Raji (cell line): ENCODE results near the gene PRDM2.

Experiments
- POLR2A ChIP-seq: IDR thresholded peaks from 2 replicates; pipeline ENCODE4 v1.6.1; 2011; ENCODE audit warnings: low read depth, low read length, control low read depth; ENCODE audit not compliant: insufficient read depth

PRDM2 gene

GRCh38 chr1:13783551-13783950 is 83.6 kb downstream of the PRDM2 start:
- TF ChIP-seq POLR2A, result no peak

GRCh38 chr1:13784971-13785370 is 85.0 kb downstream of the PRDM2 start:
- no peak for TF ChIP-seq POLR2A

DNA sequence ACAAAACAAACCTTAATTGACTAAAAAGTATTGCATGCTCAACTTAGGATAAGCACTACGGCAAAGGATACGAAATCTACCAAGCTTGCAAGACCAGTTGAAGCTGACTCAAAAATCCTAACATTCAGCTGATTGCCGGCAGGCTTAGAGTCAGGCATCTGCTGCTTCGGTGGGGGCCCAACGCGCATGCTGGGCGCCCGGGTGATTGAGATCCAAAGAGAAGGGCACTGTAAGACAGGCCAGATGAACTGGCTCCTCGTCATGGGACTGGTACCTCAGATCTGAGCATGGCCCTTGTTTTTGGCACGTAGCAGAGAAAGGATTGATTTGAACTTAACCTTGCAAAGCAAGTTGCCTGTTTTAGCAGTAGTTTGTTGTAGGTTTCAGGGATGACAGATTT is 86.6 kb downstream of the PRDM2 start:
- TF ChIP-seq POLR2A, result no peak

DNA sequence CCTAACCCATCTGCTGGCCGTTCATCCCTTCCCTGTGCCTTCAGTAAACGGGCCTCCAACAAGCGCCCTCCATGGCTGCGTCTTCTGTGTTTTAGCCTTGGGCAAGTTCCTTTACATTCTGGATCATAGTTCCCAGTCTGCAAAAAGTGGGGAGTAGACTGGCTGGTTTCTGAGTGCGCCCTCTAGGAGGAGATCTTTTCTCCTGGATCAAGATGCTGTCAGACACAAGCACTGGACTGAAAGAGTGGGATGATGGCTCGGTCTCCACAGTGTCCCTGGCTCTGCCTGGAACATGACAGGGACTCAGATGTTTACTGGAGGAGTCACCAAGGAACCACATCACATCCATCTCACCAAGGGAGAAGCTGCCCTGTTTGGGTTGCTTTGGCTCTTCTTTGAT is 88.8 kb downstream of the PRDM2 start:
- no peak for TF ChIP-seq POLR2A

GRCh38 chr1:13790290-13791030 is 90.5 kb downstream of the PRDM2 start:
- TF ChIP-seq POLR2A, result no peak

DNA sequence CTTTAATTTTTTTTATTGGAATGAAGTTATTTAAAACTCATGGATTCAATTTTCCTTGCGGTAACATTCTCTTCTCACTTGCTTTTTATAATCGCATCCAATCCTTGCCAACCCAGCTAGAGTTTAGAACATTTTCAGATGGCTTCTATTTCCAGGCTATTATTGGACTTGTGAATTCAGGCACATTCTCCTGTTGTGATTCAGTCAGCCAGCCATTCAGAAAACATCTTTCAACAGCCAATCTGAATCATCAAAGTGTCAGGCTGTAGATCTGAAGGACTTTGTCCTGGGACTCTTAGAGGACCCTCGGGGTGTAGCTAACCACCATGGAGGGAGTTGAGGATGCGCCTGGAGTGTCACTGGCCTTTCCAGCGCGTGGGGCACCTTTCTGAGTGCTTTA is 92.4 kb downstream of the PRDM2 start:
- TF ChIP-seq POLR2A, result no peak

GRCh38 chr1:13793088-13793730 is 93.2 kb downstream of the PRDM2 start:
- no peak for TF ChIP-seq POLR2A

DNA sequence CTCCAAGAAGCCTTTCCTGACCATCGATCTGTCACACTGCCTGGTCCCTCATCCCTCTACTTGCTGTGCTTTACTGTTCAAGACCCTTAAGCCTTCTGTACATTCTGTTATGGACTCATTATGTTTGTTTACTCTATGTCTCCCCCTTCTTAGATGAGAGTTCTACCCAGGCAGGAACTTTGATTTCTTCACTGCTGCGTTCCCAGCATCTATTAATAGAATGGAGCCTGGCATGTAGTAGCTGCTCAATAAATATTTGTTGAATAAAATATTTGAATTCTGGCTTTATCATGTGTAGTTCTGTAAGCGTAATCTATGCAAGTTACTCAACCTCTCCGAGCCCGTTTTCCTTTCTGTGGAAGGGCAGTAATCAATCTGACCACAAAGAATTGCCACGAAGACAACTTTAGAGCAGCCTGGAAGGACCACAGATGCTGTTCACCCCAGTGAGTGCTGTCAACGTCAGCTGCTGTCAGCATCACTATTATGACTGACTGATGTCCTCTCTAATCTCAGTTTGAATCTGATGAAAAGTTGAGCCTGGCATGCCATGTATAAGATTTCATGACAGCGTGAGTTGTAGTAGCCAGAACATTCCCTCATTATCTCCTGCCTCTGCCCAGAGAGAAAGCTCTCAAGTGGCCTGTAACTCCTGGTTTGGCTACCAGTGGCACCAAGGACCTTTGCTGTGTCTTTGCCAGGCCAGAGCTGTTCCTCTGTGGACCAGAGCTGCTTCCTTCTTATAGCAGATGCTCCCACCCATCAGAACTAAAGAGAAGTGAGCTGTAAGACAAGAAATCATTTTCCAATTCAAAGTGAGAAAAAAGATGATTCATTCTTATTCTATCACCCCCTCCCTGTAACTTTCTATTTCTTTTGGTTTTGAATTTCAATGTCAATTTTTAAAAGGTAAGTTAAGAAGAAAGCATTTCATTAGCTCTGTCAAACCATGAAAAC is 94.5 kb downstream of the PRDM2 start:
- TF ChIP-seq POLR2A, result no peak

DNA sequence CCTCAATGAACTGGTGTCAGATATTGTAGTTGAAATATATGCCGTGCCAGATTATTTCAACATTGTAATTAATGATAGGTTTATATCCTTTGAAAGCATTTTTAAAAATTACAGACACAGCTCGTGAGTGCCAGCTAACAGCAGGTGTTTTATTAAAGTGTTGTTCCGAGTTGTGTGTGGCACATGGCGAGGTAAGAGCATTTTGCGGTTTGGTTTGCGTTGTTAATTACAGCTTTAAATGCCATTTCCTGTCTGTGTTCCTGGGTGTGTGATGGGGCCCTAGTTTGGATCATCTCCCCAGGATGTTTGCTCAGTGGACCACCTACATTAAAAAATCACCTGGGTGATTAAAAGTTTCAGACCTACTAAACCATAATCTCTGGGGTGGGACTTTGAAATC is 97.4 kb downstream of the PRDM2 start:
- TF ChIP-seq POLR2A, result no peak

- no peak for TF ChIP-seq POLR2A
These were observed 98.1 kb downstream of the PRDM2 start for GRCh38 chr1:13798120-13798519.

DNA sequence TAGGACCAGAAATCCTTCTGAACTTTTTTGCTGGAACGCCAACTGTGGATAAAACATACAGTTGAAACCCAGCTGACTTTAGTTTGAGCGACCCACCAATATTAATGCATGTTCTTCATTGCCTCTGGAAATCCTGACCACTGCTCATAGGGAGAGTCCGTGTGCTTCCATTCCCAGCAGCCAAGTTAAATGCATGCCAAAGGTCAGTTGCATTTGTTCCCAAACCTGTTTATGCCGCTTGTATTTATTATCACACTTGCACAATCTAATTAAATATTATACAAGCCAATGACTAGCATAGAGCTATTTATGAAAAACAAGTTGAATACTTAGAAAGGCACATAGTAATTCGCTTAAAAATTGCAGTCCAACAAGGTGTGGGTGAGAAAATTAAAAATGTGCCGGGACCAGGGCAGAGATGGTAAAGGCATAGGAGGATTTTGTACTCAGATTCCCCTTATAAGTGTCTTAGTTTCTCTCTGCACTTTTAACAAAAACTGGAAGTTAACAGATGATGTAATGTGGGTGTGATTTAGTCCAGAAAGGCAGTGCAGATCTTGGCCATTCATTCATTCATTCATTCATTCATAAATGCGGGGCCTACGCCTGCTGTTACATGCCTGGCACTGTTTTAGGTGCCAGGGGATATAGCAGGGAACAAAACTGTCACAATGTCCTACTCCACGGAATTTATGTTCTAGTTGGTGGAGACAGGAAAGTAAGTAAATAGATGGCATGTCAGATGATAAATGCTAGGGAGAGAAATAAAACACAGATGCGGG is 99.7 kb downstream of the PRDM2 start:
- no peak for TF ChIP-seq POLR2A

DNA sequence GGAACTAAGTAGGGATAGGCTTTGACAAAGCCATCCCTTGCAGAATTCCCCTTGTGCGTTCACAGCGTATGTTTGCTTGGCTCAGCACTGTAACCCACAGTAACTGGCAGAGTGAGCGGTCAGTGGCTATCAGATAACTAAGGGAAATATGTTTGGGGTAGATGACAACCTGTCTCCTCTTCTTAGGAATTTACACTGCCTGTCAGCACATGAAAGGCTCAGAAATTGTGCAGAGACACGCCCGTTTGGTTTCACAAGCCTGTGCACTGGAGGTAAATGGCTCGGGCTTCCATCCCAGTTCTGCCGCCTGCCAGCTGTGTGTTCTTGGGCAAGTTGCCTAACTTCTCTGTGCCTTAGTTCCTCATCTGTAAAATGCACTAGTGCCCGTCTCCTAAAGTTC is 101.2 kb downstream of the PRDM2 start:
- no peak for TF ChIP-seq POLR2A

- no peak for TF ChIP-seq POLR2A
These were observed 101.9 kb downstream of the PRDM2 start for GRCh38 chr1:13801655-13802486.
